Mesothelial cell of epicardium (in vitro differentiated cells): ENCODE results near the gene F8. TPM values are rescaled to one million over a fixed set of nuclear protein-coding genes. Genes with fewer than 3 reads are reported as not detected.

Experiments used
- DNase-seq, 2 experiments: peaks; one replicate each; pipeline ENCODE4 v3.0.0; 2021; ENCODE audit warnings: low spot score in 2 of 2; ENCODE audit not compliant: unreplicated experiment in 2 of 2
- H3K27ac Mint-ChIP-seq: 2 replicates; pipeline ENCODE4 v1.8.0; 2021; ENCODE audit warnings: mixed read lengths
- H3K27me3 Mint-ChIP-seq: 2 replicates; pipeline ENCODE4 v1.8.0; 2021; ENCODE audit warnings: low read depth, mixed read lengths
- H3K36me3 Mint-ChIP-seq: 2 replicates; pipeline ENCODE4 v1.8.0; 2021; ENCODE audit warnings: mixed read lengths
- H3K4me1 Mint-ChIP-seq: 2 replicates; pipeline ENCODE4 v1.8.0; 2021; ENCODE audit warnings: mixed read lengths
- H3K4me3 Mint-ChIP-seq: 2 replicates; pipeline ENCODE4 v1.8.0; 2021; ENCODE audit warnings: mild to moderate bottlenecking, moderate library complexity, mixed read lengths
- H3K9me3 Mint-ChIP-seq: 2 replicates; pipeline ENCODE4 v1.8.0; 2021; ENCODE audit warnings: mixed read lengths
- CTCF ChIP-seq: fragments of 200-600 bp; sonication (generic); IDR thresholded peaks from one replicate; pipeline ENCODE4 v1.5.0; 2021; ENCODE audit warnings: antibody characterized with exemption; ENCODE audit not compliant: unreplicated experiment
- total RNA-seq: library from RNA; stranded (reverse); gene quantifications from 3 replicates; pipeline ENCODE4 v1.2.1, GENCODE V29; 2021

Gene F8
- total RNA-seq: 2.2 to 3.9 TPM (median 2.8 TPM) in 3 replicates

GRCh38 chrX:155022585-155022984, at the start of gene F8:
Gene F8 (minus strand): TSS chrX:155022723. CDS start chrX:155022552, 171 bp downstream.
- no peaks in the 10 kb centered on the region for H3K36me3 Mint-ChIP-seq
- H3K27me3 Mint-ChIP-seq: no peaks in the 10 kb centered on the region
- TF ChIP-seq CTCF: no peak
- DNase-seq: no peak
- H3K4me1 Mint-ChIP-seq: no peaks in the 10 kb centered on the region
- no peak within 1 kb of the TSS for H3K27ac Mint-ChIP-seq
- H3K4me3 Mint-ChIP-seq: no peak within 1 kb of the TSS
- peaks cover 4% of the 10 kb centered on the region for H3K9me3 Mint-ChIP-seq

- Mint-ChIP-seq H3K27me3 (no peaks in the 10 kb centered on the region), H3K27ac (peak overlapping the region; percentile 90), H3K36me3 (peaks cover 11% of the 10 kb centered on the region), H3K9me3 (peaks cover 22% of the 10 kb centered on the region), H3K4me1 (peaks cover 18% of the 10 kb centered on the region), H3K4me3 (peak overlapping the region; percentile 86)
- TF ChIP-seq CTCF: no peak
- DNase-seq: no peak
Measured at GRCh38 chrX:155071694-155072280, 49.3 kb upstream of the F8 start.

- H3K27me3 Mint-ChIP-seq: no peaks in the 10 kb centered on the region
Measured at GRCh38 chrX:155070975-155071693, 48.6 kb upstream of the F8 start, which contains the start of the genes BRCC3, CMC4 and MTCP1. Gene BRCC3 (plus strand): TSS chrX:155071508. CDS start chrX:155071528, 20 bp downstream. Gene CMC4 (minus strand): TSS chrX:155071136. CDS start chrX:155064023, 7,113 bp downstream. Gene MTCP1 (minus strand): TSS chrX:155071136. CDS start chrX:155066010, 5,126 bp downstream.

GRCh38 chrX:155070663-155070974, 48.1 kb upstream of the F8 start:
- peaks cover 22% of the 10 kb centered on the region for H3K9me3 Mint-ChIP-seq
- peaks cover 18% of the 10 kb centered on the region for H3K4me1 Mint-ChIP-seq
- peak overlapping the region; percentile 73 for H3K27ac Mint-ChIP-seq
- DNase-seq: no peak
- H3K4me3 Mint-ChIP-seq: peak overlapping the region; percentile 76
- no peak for TF ChIP-seq CTCF
- peaks cover 11% of the 10 kb centered on the region for H3K36me3 Mint-ChIP-seq
- no peaks in the 10 kb centered on the region for H3K27me3 Mint-ChIP-seq

More at GRCh38 chrX:155070975-155071693, 48.6 kb upstream of the F8 start, which contains the start of the genes BRCC3, CMC4 and MTCP1:
- H3K27ac Mint-ChIP-seq: peak within 1 kb of the TSS; percentile 90
- H3K36me3 Mint-ChIP-seq: peaks cover 11% of the 10 kb centered on the region
- peaks cover 18% of the 10 kb centered on the region for H3K4me1 Mint-ChIP-seq
- H3K9me3 Mint-ChIP-seq: peaks cover 22% of the 10 kb centered on the region
- peak; percentile 66 to 70 for DNase-seq
- H3K4me3 Mint-ChIP-seq: peak within 1 kb of the TSS; percentile 86
- no peak for TF ChIP-seq CTCF

- peak overlapping the region; percentile 65 for H3K27ac Mint-ChIP-seq
Measured at GRCh38 chrX:155070038-155070437, 47.5 kb upstream of the F8 start.

More at GRCh38 chrX:155070038-155070437, 47.5 kb upstream of the F8 start:
- no peak for TF ChIP-seq CTCF
- Mint-ChIP-seq H3K4me1 (peaks cover 18% of the 10 kb centered on the region), H3K4me3 (peak overlapping the region; percentile 76), H3K27me3 (no peaks in the 10 kb centered on the region), H3K9me3 (peaks cover 17% of the 10 kb centered on the region), H3K36me3 (peaks cover 8% of the 10 kb centered on the region)
- DNase-seq: no peak
